Measurements from ENCODE around the gene PMEPA1. TPM values are rescaled to one million over a fixed set of nuclear protein-coding genes. Genes with fewer than 3 reads are reported as not detected.

Gene PMEPA1
- total RNA-seq, 4 donors from 2014 or later, result 10.2 to 33.6 (median 18.3) TPM

GRCh38 chr20:57622579-57623381 is 87.0 kb downstream of the PMEPA1 start:
- peaks cover 0 to 13% (median 0%) of the 10 kb centered on the region in 4 donors for H3K9me3 ChIP-seq
- H3K4me1 ChIP-seq, result peaks cover 0 to 21% (median 3%) of the 10 kb centered on the region in 4 donors
- WGBS, 2 donors, result 66 to 74% methylated on average over 14 of the region's 14 CpGs
- no peak for DNase-seq (ENCODE audit: low spot score in 2 of 2)
- H3K4me3 ChIP-seq, result no peak overlapping the region
- H3K36me3 ChIP-seq, result no peaks in the 10 kb centered on the region
- TF ChIP-seq CTCF (IDR thresholded peaks at IDR 0.05) (peak; percentile 27 to 62 (median 48)), POLR2A (IDR thresholded peaks at IDR 0.05) (no peak)
- no peak overlapping the region for H3K27ac ChIP-seq
- no peaks in the 10 kb centered on the region for H3K27me3 ChIP-seq

GRCh38 chr20:57622201-57622570 is 87.6 kb downstream of the PMEPA1 start:
- peaks cover 0 to 13% (median 0%) of the 10 kb centered on the region in 4 donors for H3K9me3 ChIP-seq
- H3K27me3 ChIP-seq, result no peaks in the 10 kb centered on the region
- no peaks in the 10 kb centered on the region for H3K36me3 ChIP-seq
- no peak for DNase-seq (ENCODE audit: low spot score in 2 of 2)
- H3K27ac ChIP-seq, result no peak overlapping the region
- 88 to 92% methylated on average over 7 of the region's 7 CpGs for WGBS, 2 donors
- no peak overlapping the region for H3K4me3 ChIP-seq
- peaks cover 0 to 15% (median under 1%) of the 10 kb centered on the region in 4 donors for H3K4me1 ChIP-seq
- TF ChIP-seq CTCF (IDR thresholded peaks at IDR 0.05), result no peak
- TF ChIP-seq POLR2A (IDR thresholded peaks at IDR 0.05), result no peak
- no peak for TF ChIP-seq EP300 (IDR thresholded peaks at IDR 0.05)

- 81 to 92% methylated on average over 14 of the region's 16 CpGs for WGBS, 2 donors
- peaks cover 0 to 13% (median 0%) of the 10 kb centered on the region in 4 donors for H3K9me3 ChIP-seq
- no peak overlapping the region for H3K4me3 ChIP-seq
- H3K27me3 ChIP-seq, result no peaks in the 10 kb centered on the region
- peaks cover 0 to 14% (median 0%) of the 10 kb centered on the region in 4 donors for H3K4me1 ChIP-seq
- no peak overlapping the region for H3K27ac ChIP-seq
- DNase-seq (ENCODE audit: low spot score in 2 of 2), result no peak
- no peak for TF ChIP-seq EP300 (IDR thresholded peaks at IDR 0.05)
- no peaks in the 10 kb centered on the region for H3K36me3 ChIP-seq
These were observed 88.2 kb downstream of the PMEPA1 start for GRCh38 chr20:57621421-57622200.

GRCh38 chr20:57620999-57621398 is 88.8 kb downstream of the PMEPA1 start:
- TF ChIP-seq POLR2A (IDR thresholded peaks at IDR 0.05) (no peak), CTCF (IDR thresholded peaks at IDR 0.05) (no peak), EP300 (IDR thresholded peaks at IDR 0.05) (no peak)
- DNase-seq (ENCODE audit: low spot score in 2 of 2), result no peak
- Histone ChIP-seq H3K4me3 (no peak overlapping the region), H3K27me3 (no peaks in the 10 kb centered on the region), H3K4me1 (peaks cover 0 to 14% (median 0%) of the 10 kb centered on the region in 4 donors), H3K27ac (peak overlapping the region in 1 of 4 donors; percentile 75), H3K36me3 (no peaks in the 10 kb centered on the region), H3K9me3 (peaks cover 0 to 13% (median 0%) of the 10 kb centered on the region in 4 donors)
- WGBS, 2 donors, result 81 to 83% methylated on average over 11 of the region's 11 CpGs

- peak within 1 kb of the TSS in 1 of 4 donors; percentile 75 for H3K27ac ChIP-seq
- H3K27me3 ChIP-seq, result no peaks in the 10 kb centered on the region
- H3K36me3 ChIP-seq, result no peaks in the 10 kb centered on the region
- no peak for DNase-seq (ENCODE audit: low spot score in 2 of 2)
- peaks cover 0 to 14% (median 0%) of the 10 kb centered on the region in 4 donors for H3K4me1 ChIP-seq
- WGBS, 2 donors, result 75 to 84% methylated on average over 18 of the region's 18 CpGs
- H3K4me3 ChIP-seq, result peak within 1 kb of the TSS in 2 of 4 donors; percentile 8 to 29
- TF ChIP-seq POLR2A (IDR thresholded peaks at IDR 0.05) (no peak), CTCF (IDR thresholded peaks at IDR 0.05) (no peak), EP300 (IDR thresholded peaks at IDR 0.05) (no peak)
- H3K9me3 ChIP-seq, result peaks cover 0 to 12% (median 0%) of the 10 kb centered on the region in 4 donors
These were observed 89.4 kb downstream of the PMEPA1 start, which contains the start of gene ZBP1 for GRCh38 chr20:57620274-57620990. ZBP1 (minus strand) TSS chr20:57620426; CDS start chr20:57620295, 131 bp downstream.
